GM08714 (cell line): ENCODE measurements around the gene KRT32.

Experiments used
- H3K4me3 ChIP-seq: fragments of 200-500 bp; sonication (Bioruptor generic); 2 replicates; pipeline ENCODE4 v1.5.1; 2014; ENCODE audit warnings: mild to moderate bottlenecking, low read length, inconsistent platforms
- ZNF274 ChIP-seq: IDR thresholded peaks from 2 replicates; pipeline ENCODE4 v1.6.1; 2012; ENCODE audit warnings: mild to moderate bottlenecking, low read depth, low read length

KRT32 gene

GRCh38 chr17:41463746-41464145 is 3.4 kb downstream of the KRT32 start:
- TF ChIP-seq ZNF274 = no peak
- H3K4me3 ChIP-seq = no peak overlapping the region

DNA sequence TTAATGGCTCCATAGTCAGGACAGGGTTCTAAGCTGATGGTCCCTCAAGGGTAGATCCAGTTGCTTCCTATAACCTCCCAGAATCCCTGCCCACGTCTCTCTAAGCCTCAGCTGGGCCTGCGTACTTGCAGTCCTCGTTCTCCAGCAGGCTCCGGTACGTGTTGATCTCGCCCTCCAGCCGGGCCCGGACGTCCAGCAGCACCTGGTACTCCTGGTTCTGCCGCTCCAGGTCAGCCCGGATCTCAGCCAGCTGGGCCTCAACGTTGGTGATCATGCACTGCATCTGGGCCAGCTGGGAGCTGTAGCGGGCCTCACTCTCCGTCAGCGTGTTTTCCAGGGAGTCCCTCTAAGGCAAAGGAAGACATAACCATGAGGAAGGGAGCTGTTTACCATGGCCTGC is 4.5 kb downstream of the KRT32 start:
- H3K4me3 ChIP-seq = no peak overlapping the region
- TF ChIP-seq ZNF274 = no peak

DNA sequence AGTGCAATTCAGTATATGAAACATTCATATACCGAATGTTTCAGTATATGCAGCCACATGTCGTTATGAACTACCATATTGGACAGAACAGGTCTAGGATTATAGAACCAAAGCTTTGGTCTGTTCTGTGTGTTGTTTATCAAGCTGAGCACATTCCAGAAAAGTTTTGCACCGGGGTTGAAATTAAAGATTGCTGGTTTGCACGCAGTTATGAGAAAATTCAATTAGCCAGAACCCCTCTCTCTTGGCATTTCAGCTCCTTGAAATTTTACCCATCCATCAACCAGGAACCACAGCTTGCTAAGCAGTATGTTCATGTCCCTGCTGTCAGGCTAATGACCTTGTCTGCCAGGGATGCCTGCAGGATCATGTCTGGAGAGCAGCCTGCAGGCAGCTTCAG is 9.5 kb downstream of the KRT32 start:
- no peak for TF ChIP-seq ZNF274
- no peak overlapping the region for H3K4me3 ChIP-seq

DNA sequence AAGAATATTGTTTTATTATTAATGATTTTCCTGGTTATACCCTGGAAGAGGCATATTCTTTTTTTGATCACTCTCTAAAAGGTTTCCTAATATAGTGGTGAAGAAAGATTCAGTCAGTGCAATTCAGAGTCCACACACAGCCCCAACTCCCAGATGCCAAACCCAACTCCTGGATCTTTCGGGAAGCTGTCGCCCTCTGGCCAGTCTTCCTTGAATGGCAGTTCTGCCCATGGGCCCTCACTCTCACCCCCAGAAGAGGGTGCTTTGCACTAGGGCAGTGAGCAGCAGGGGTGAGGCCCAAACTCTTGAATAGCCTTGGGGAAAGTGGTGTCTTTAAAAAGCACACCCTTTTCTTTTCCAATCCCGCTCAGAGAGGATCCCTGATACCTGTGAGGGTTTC is 11.0 kb downstream of the KRT32 start:
- no peak for TF ChIP-seq ZNF274
- H3K4me3 ChIP-seq = no peak overlapping the region

- no peak for TF ChIP-seq ZNF274
- no peak overlapping the region for H3K4me3 ChIP-seq
Measured at GRCh38 chr17:41455236-41455635, 11.9 kb downstream of the KRT32 start.

DNA sequence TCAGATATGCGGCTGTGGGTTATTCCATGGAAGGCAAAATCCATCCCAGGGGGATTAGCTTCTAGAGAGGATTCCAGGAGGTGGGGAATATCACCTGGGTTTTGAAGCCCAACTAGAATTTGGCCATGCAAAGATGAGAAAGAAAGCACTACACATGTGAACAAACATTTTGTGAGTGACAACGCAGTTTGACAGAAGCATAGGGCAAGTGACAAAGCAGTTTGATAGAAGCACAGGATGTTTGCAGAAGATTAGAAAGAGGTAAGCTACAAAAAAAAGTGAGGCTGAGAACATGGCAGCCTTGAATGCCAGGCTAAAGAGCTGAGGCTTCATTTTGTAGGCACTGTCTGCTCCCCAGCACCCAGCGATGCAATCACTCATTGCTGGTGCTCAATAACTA is 14.1 kb downstream of the KRT32 start:
- H3K4me3 ChIP-seq = no peak overlapping the region
- no peak for TF ChIP-seq ZNF274

DNA sequence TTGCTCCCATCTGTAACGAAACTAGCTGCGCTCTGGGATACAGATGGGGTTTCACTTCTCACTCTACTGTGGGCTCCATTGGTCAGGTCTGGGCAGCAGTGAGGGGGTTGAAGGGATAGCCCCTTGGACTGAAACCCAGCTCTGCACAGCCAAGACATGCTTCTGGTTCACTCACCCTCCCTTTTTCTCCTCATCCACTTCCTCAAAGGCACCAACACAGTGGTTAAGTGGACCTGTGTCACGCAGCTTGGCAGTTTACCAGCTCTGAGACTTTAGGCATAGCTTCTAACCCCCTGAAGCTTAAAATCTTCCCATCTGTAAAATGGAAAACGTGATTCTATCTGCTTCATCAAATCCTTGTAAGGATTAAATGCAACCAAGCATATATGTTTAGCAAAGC is 14.9 kb downstream of the KRT32 start:
- H3K4me3 ChIP-seq = no peak overlapping the region
- no peak for TF ChIP-seq ZNF274

- TF ChIP-seq ZNF274 = no peak
- no peak overlapping the region for H3K4me3 ChIP-seq
Measured at GRCh38 chr17:41451154-41451728, 15.9 kb downstream of the KRT32 start.

GRCh38 chr17:41449008-41449407 is 18.2 kb downstream of the KRT32 start:
- H3K4me3 ChIP-seq = no peak overlapping the region
- TF ChIP-seq ZNF274 = no peak

- TF ChIP-seq ZNF274 = no peak
- no peak overlapping the region for H3K4me3 ChIP-seq
Measured at GRCh38 chr17:41448506-41448905, 18.7 kb downstream of the KRT32 start.

- TF ChIP-seq ZNF274 = no peak
- H3K4me3 ChIP-seq = no peak overlapping the region
Measured at GRCh38 chr17:41446806-41447205, 20.4 kb downstream of the KRT32 start.

DNA sequence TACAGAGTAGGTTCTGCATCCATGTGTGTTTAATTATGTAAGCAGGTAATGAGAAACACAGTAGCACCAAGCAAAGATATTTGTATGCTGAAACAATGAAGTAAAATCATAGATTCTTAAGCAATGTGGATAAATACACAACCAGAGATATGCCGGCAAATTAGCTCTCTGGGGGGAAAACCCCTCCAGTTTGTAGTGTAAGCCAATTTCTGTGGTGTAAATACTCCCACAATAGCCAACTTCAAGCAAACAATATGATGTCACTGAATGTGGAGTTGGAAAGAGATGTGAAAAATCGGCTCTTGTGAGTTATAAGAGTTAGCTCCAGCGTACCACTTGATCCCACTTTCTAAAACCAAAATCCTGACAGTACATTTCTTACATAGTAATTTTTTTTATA is 22.5 kb downstream of the KRT32 start:
- TF ChIP-seq ZNF274 = no peak
- no peak overlapping the region for H3K4me3 ChIP-seq

- H3K4me3 ChIP-seq = no peak overlapping the region
- TF ChIP-seq ZNF274 = no peak
Measured at GRCh38 chr17:41444186-41444585, 23.0 kb downstream of the KRT32 start.

- no peak overlapping the region for H3K4me3 ChIP-seq
- no peak for TF ChIP-seq ZNF274
Measured at GRCh38 chr17:41442739-41443138, 24.4 kb downstream of the KRT32 start.

- TF ChIP-seq ZNF274 = no peak
- H3K4me3 ChIP-seq = no peak within 1 kb of the TSS
Measured at GRCh38 chr17:41440531-41441033, 26.6 kb downstream of the KRT32 start, which contains the start of gene KRT38. KRT38 (minus strand) TSS chr17:41440983; CDS start chr17:41440921, 62 bp downstream.

GRCh38 chr17:41439375-41439774 is 27.8 kb downstream of the KRT32 start:
- H3K4me3 ChIP-seq = no peak overlapping the region
- no peak for TF ChIP-seq ZNF274
